CMK (cell line): ENCODE measurements around the gene C1orf35.
"Not testable (repeated sequence)": the region's sequence is repeated elsewhere in the genome, so short reads cannot be mapped to it uniquely, and the experiment has no call there.

ENCODE experiments used
- DNase-seq: peaks from one replicate; pipeline ENCODE4 v3.0.0-alpha.2; 2010; ENCODE audit warnings: low read depth

The C1orf35 gene

GRCh38 chr1:228142155-228142691 is 39.1 kb upstream of the C1orf35 start:
- no peak for DNase-seq

DNA sequence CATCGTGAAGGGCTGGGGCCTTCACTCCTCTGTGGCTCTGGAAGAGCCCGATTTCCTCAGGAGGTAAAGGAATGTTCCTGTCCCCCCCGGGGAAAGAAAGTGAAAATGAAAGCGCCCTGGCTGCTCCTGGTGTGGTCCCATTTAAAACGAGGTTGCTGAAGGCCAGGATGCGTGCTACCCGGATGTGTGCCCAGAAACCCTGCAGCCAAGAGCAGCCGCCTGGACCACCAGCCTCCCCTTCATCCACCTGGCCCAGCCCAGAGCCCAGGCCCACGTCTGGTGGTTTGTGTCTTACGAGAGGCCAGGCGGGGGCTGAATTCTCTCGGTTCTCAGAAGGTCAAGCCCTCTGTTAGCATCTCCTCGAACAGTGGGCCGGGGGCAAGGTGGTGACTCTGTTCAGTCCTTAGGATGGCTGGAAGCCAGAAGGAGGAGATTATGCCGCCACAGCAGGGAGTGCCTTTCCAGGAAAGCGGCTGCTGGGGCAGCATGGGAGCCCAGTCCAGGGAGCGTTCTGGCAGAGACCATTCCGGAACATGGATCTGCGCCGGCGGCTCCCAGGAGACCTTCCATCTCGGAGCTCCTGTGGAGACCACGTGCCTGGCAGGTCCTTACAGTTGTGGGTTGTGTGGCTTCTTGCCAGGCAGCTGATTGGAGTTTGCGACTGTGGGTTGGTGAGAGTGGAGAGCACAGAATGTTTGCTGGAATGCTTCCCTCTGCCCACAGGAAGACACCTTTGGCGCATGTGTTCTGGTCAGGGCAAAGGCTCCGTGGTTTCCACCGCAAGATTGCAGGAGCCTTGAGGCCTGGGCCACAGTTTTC is 38.3 kb upstream of the C1orf35 start:
- DNase-seq: no peak

DNA sequence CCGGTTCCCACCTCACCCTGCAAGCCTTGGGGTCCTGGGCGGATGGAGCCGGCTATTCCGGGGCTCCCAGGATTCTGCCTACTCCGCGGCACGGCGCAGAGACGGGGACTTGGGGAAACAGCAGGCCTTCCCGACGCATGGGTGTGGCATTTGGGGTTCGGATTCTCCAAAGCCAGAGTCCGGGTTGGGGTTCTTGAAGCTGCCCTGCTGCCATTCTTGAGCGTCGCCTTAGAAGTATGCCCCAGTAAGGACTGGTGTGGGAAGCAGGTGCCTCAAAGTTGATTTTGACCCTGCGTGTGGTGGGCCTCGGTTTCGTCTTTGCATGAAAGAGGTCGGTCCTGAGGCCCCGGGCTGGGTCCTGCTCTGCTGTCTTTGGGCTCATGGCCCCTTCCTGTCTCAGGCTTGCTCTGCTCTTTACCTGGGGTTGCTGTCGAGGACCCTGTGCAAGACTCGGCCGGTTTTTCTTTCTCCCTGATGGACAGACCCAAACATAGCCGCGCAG is 37.6 kb upstream of the C1orf35 start:
- no peak for DNase-seq

GRCh38 chr1:228139931-228140723 is 37.0 kb upstream of the C1orf35 start, which contains the start of gene GUK1:
Gene GUK1 (plus strand): TSS chr1:228140279. CDS start chr1:228140303, 24 bp downstream.
- DNase-seq: peak; percentile 100

DNA sequence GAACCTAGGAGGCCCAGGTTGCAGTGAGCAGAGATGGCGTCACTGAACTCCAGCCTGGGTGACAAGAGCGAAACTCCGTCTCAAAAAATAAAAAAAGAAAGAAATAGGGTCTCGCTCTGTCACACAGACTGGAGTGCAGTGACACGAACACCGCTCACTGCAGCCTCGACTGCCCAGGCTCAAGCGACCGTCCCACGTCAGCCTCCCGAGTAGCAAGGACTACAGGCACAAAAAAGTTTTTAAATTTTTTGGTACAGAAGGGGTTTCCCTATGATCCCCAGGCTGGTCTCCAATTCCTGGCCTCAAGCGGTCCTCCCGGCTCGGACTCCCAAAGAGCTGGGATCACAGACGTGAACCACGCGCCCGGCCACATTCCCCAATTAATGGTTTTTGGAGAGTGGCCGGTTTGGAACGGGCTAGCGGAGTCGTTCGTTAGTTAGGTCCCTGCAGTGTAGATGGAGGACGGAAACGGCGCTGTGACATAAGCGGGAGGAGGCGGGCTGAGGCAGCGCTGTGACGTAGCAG is 36.3 kb upstream of the C1orf35 start:
- DNase-seq: no peak

- DNase-seq: no peak
These were observed 33.8 kb upstream of the C1orf35 start for GRCh38 chr1:228136901-228137300.

DNA sequence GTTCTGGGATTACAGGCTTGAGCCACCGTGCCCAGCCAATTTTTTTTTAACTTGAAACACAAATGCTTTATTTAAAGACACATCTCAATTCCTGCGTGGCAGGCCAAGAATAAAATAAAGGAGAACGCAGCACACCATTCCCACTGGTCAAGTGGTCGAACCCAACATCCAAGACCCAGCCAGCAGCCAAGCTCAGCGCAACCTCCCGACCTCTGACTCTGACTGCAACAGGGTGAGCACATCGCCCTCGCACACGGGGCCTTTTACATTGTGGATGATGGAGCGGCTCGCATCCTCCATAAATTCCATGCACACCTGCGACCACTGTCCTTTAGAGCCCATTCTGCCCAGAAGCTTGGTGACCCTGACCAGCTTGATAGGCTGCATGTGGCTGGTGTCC is 31.5 kb upstream of the C1orf35 start:
- no peak for DNase-seq

GRCh38 chr1:228131766-228132165 is 28.6 kb upstream of the C1orf35 start:
- no peak for DNase-seq

GRCh38 chr1:228125185-228125584 is 22.1 kb upstream of the C1orf35 start:
- DNase-seq: no peak

GRCh38 chr1:228123505-228123904 is 20.4 kb upstream of the C1orf35 start:
- no peak for DNase-seq

GRCh38 chr1:228122921-228123441 is 19.9 kb upstream of the C1orf35 start:
- DNase-seq: no peak

- DNase-seq: no peak
These were observed 17.8 kb upstream of the C1orf35 start for GRCh38 chr1:228120857-228121489.

DNA sequence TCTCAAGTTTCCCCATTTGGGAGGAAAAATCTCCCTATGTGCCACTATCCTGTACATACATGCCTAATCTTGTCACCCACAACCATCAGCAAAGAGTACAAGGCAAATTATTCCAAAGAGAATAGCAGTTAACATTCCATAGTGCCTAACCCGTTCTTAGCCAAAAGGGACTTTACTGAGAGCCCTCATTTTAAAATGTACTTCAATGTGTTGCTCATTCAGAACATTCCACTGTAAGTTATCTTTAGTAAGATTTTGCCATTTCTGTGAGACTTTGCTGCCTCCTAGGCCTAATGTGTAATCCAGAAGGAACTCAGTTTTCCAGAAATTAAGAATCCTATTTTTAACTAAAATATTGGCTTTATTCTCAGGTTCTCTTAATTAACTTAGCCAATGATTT is 17.2 kb upstream of the C1orf35 start:
- DNase-seq: no peak

GRCh38 chr1:228118040-228118439 is 14.9 kb upstream of the C1orf35 start:
- DNase-seq: no peak

DNA sequence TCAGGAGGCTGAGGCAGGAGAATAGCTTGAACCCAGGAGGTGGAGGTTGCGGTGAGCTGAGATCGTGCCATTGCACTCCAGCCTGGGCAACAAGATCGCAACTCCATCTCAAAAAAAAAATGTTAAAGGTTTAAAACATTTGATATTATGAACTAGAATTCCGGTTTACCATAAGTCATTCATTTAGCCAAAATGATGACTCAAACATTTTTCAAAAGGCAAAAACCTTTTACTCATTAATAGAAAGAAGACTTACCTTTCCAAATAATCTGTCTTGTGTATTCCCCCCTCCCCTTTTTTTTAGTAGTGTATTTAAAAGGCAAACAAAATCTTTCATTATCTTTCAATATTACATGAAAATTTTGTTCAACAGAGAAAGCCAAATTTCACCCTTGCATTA is 14.2 kb upstream of the C1orf35 start:
- no peak for DNase-seq

DNA sequence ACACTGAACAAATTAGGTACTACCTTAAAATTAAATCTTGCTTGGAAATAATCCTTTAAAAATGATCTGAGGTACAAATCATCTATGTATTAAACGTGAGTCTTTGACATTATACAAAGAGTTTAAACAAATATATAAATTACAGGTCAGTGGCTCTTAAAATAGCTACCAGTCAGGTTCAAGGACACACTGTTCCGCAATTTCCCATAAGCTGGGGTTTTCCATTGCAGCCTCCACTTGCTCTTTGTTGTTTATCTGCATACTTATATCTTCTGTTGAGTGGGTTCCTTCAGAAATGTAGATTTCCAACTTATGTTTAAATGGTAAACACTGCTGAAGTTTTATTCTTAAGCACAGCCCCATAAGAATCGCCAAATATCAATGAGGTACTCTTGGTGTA is 11.7 kb upstream of the C1orf35 start:
- DNase-seq: no peak

DNA sequence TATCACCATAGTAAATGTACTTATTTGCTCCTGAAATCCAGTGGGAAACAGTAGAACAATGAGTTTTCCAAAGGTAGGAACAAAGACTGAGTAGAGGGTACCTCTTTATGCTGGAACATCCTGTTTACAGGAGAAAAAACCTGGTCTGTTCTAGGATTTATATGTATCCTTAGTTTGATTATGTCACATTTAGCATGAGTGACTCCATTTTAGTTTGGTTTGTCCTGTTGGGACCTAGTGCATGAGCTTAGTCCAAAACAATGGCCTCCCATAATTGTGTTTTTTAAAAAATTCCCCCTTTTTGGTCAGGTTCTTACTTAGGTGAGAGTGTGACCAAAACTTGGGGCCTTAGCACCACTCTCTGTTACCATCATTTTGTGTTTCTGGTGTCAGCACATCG is 9.5 kb upstream of the C1orf35 start:
- DNase-seq: no peak

DNA sequence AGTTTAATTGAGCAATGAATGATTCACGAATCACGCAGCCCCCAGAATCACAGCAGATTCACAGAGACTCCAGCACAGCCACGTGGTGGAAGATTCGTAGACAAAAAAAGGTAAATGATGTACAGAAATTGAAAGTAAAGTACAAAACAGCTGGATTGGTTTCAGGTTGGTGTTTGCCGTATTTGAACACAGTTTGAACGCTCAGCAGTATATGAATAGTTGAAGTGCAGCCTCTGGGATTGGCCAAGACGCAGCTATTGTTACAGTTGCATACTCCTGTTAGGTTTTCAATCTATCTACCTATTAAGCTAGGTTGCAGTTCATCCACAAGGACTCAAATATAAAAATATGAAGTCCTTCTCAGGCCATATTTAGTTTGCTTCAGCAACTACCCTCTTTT is 9.0 kb upstream of the C1orf35 start:
- no peak for DNase-seq

DNA sequence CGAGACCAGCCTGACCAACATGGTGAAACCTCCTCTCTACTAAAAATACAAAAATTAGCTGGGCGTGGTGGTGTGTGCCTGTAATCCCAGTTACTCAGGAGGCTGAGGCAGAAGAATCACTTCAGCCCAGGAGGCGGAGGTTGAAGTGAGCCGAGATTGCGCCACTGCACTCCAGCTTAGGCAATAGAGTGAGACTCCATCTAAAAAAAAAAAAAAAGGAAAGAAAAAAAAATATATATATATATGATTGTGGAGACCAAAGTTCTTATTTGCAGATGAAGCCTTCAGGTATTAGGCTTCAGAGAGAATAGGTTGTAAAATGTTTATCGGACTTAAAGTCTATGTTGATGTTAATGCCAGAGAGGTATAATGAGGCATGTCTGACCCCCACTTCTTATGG is 8.2 kb upstream of the C1orf35 start:
- DNase-seq: not testable (repeated sequence)

- no peak for DNase-seq
These were observed 7.4 kb upstream of the C1orf35 start for GRCh38 chr1:228110556-228110955.

- DNase-seq: no peak
These were observed 6.9 kb upstream of the C1orf35 start for GRCh38 chr1:228109962-228110488.
